ENCODE data around the gene KLHL29. TPM values are rescaled to one million over a fixed set of nuclear protein-coding genes. Genes with fewer than 3 reads are reported as not detected.

The KLHL29 gene
- polyA plus RNA-seq, 1 of the 3 experiments (the other 2 are of a cell fraction): 4.6 TPM

GRCh38 chr2:23677836-23678235 lies 292.9 kb downstream of the KLHL29 start:
- ChIA-PET POLR2A (no interaction called here), CTCF (interaction anchor here (1.0 kb wide), 1 partner anchor 9 kb away, joined by 3 read pairs; no protein-coding TSS in a partner anchor)
- 65% methylated on average over 2 of the region's 2 CpGs for WGBS (ENCODE audit: low lambda C conversion rate)
- Histone ChIP-seq H3K4me3 (ENCODE audit: low read depth in 2 of 2, low read length in 1 of 2) (no peak overlapping the region), H3K9me3 (no peaks in the 10 kb centered on the region), H3K27ac (ENCODE audit: low read depth in 2 of 2, low read length in 1 of 2) (no peak overlapping the region), H3K4me1 (ENCODE audit: control insufficient read depth in 1 of 2, insufficient read depth in 2 of 2, low read depth in 1 of 2, low read length in 1 of 2) (peaks cover 0 to 12% of the 10 kb centered on the region in 2 experiments; a peak in 1 of 4 replicates), H4K20me1 (ENCODE audit: insufficient read depth) (no peaks in the 10 kb centered on the region), H3K9me2 (no peaks in the 10 kb centered on the region), H3K27me3 (ENCODE audit: insufficient read depth) (no peaks in the 10 kb centered on the region), H3K36me3 (replicated peaks in 1 of 2; ENCODE audit: control insufficient read depth in 1 of 2, insufficient read depth in 2 of 2, low read length in 1 of 2) (no peaks in the 10 kb centered on the region), H3F3A (replicated peaks; ENCODE audit: insufficient read depth) (no peaks in the 10 kb centered on the region), H2AFZ (ENCODE audit: low read depth) (no peak overlapping the region), H3K4me2 (no peak overlapping the region), H3K79me2 (ENCODE audit: insufficient read depth) (no peaks in the 10 kb centered on the region), H3K9ac (no peak overlapping the region)
- no peak for DNase-seq
- TF ChIP-seq MXI1 (IDR thresholded peaks at IDR 0.05; ENCODE audit: low read depth, low read length) (no peak), ELF1 (IDR thresholded peaks at IDR 0.05) (no peak), EZH2phosphoT487 (IDR thresholded peaks at IDR 0.05; ENCODE audit: borderline replicate concordance, low read depth) (no peak), NFIC (IDR thresholded peaks at IDR 0.05; ENCODE audit: borderline replicate concordance) (no peak), CHD2 (IDR thresholded peaks at IDR 0.05; ENCODE audit: low read length, partially characterized antibody) (no peak), POLR2AphosphoS5 (IDR thresholded peaks at IDR 0.05; ENCODE audit: low read depth, low read length) (no peak), RCOR1 (IDR thresholded peaks at IDR 0.05; ENCODE audit: low read length) (no peak), RXRA (IDR thresholded peaks at IDR 0.05; ENCODE audit: borderline replicate concordance, low read depth) (no peak), JUND (IDR thresholded peaks at IDR 0.05) (no peak), RFX5 (IDR thresholded peaks at IDR 0.05; ENCODE audit: low read length) (no peak), FOXJ3 (CRISPR knock-in tag; IDR thresholded peaks at IDR 0.05) (no peak), SMC3 (IDR thresholded peaks at IDR 0.05; ENCODE audit: low read depth, low read length) (no peak), IRF3 (IDR thresholded peaks at IDR 0.05; ENCODE audit: low read depth, low read length) (no peak), NRF1 (IDR thresholded peaks at IDR 0.05; ENCODE audit: low read depth, low read length) (no peak), MEF2A (IDR thresholded peaks at IDR 0.05; ENCODE audit: borderline replicate concordance, low read depth) (no peak), EP300 (IDR thresholded peaks at IDR 0.05; ENCODE audit: borderline replicate concordance in 1 of 2, low read depth in 1 of 2, low read length in 1 of 2) (no peak)
- TF ChIP-seq, protein P1, sequence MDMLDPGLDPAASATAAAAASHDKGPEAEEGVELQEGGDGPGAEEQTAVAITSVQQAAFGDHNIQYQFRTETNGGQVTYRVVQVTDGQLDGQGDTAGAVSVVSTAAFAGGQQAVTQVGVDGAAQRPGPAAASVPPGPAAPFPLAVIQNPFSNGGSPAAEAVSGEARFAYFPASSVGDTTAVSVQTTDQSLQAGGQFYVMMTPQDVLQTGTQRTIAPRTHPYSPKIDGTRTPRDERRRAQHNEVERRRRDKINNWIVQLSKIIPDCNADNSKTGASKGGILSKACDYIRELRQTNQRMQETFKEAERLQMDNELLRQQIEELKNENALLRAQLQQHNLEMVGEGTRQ (IDR thresholded peaks at IDR 0.05; ENCODE audit: borderline replicate concordance, low read depth, low read length): no peak
- TF ChIP-seq, protein P2, sequence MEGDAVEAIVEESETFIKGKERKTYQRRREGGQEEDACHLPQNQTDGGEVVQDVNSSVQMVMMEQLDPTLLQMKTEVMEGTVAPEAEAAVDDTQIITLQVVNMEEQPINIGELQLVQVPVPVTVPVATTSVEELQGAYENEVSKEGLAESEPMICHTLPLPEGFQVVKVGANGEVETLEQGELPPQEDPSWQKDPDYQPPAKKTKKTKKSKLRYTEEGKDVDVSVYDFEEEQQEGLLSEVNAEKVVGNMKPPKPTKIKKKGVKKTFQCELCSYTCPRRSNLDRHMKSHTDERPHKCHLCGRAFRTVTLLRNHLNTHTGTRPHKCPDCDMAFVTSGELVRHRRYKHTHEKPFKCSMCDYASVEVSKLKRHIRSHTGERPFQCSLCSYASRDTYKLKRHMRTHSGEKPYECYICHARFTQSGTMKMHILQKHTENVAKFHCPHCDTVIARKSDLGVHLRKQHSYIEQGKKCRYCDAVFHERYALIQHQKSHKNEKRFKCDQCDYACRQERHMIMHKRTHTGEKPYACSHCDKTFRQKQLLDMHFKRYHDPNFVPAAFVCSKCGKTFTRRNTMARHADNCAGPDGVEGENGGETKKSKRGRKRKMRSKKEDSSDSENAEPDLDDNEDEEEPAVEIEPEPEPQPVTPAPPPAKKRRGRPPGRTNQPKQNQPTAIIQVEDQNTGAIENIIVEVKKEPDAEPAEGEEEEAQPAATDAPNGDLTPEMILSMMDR (IDR thresholded peaks at IDR 0.05): no peak
- TF ChIP-seq, protein P3, sequence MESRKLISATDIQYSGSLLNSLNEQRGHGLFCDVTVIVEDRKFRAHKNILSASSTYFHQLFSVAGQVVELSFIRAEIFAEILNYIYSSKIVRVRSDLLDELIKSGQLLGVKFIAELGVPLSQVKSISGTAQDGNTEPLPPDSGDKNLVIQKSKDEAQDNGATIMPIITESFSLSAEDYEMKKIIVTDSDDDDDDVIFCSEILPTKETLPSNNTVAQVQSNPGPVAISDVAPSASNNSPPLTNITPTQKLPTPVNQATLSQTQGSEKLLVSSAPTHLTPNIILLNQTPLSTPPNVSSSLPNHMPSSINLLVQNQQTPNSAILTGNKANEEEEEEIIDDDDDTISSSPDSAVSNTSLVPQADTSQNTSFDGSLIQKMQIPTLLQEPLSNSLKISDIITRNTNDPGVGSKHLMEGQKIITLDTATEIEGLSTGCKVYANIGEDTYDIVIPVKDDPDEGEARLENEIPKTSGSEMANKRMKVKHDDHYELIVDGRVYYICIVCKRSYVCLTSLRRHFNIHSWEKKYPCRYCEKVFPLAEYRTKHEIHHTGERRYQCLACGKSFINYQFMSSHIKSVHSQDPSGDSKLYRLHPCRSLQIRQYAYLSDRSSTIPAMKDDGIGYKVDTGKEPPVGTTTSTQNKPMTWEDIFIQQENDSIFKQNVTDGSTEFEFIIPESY (IDR thresholded peaks at IDR 0.05; ENCODE audit: borderline replicate concordance, low read depth): no peak

Data from SK-N-SH (cell line).